ENCODE results near the gene UNKL.

The UNKL gene

GRCh38 chr16:1430759-1431496 lies 16.4 kb upstream of the UNKL start, which contains the start of gene PERCC1:
TSS of gene PERCC1 (plus strand) at chr16:1431078. CDS start at chr16:1432594, 1,516 bp downstream.
- DNase-seq (ENCODE audit: low read depth, low spot score): no peak

- DNase-seq (ENCODE audit: low read depth, low spot score): no peak
Observed at GRCh38 chr16:1430214-1430758, 15.8 kb upstream of the UNKL start.

- DNase-seq (ENCODE audit: low read depth, low spot score): no peak
Observed at GRCh38 chr16:1429631-1430030, 15.1 kb upstream of the UNKL start.

- no peak for DNase-seq (ENCODE audit: low read depth, low spot score)
Observed at GRCh38 chr16:1429012-1429411, 14.5 kb upstream of the UNKL start.

GRCh38 chr16:1428511-1428910 lies 14.0 kb upstream of the UNKL start:
- DNase-seq (ENCODE audit: low read depth, low spot score): no peak

GRCh38 chr16:1427473-1428461 lies 13.3 kb upstream of the UNKL start:
- no peak for DNase-seq (ENCODE audit: low read depth, low spot score)

GRCh38 chr16:1426734-1427471 lies 12.4 kb upstream of the UNKL start:
- DNase-seq (ENCODE audit: low read depth, low spot score): no peak

- no peak for DNase-seq (ENCODE audit: low read depth, low spot score)
Observed at GRCh38 chr16:1425616-1426370, 11.3 kb upstream of the UNKL start.

- DNase-seq (ENCODE audit: low read depth, low spot score): no peak
Observed at GRCh38 chr16:1424028-1424427, 9.5 kb upstream of the UNKL start.

- no peak for DNase-seq (ENCODE audit: low read depth, low spot score)
Observed at GRCh38 chr16:1422076-1422475, 7.6 kb upstream of the UNKL start.

GRCh38 chr16:1420111-1420539 lies 5.6 kb upstream of the UNKL start:
- no peak for DNase-seq (ENCODE audit: low read depth, low spot score)

GRCh38 chr16:1416521-1416941 lies 2.0 kb upstream of the UNKL start:
- no peak for DNase-seq (ENCODE audit: low read depth, low spot score)

- no peak for DNase-seq (ENCODE audit: low read depth, low spot score)
Observed at GRCh38 chr16:1413684-1414531, 596 bp downstream of the UNKL start.

GRCh38 chr16:1412847-1413246 lies 1.7 kb downstream of the UNKL start:
- DNase-seq (ENCODE audit: low read depth, low spot score): no peak

GRCh38 chr16:1408171-1408837 lies 6.2 kb downstream of the UNKL start:
- peak; percentile 70 for DNase-seq (ENCODE audit: low read depth, low spot score)

- DNase-seq (ENCODE audit: low read depth, low spot score): no peak
Observed at GRCh38 chr16:1407753-1408152, 6.8 kb downstream of the UNKL start.

GRCh38 chr16:1403733-1404132 lies 10.8 kb downstream of the UNKL start:
- DNase-seq (ENCODE audit: low read depth, low spot score): no peak

GRCh38 chr16:1403036-1403435 lies 11.5 kb downstream of the UNKL start:
- no peak for DNase-seq (ENCODE audit: low read depth, low spot score)

GRCh38 chr16:1401758-1402154 lies 12.7 kb downstream of the UNKL start:
- no peak for DNase-seq (ENCODE audit: low read depth, low spot score)

Data from brain pericyte (primary cell).